ENCODE measurements around the gene DSC3. TPM values are rescaled to one million over a fixed set of nuclear protein-coding genes. Genes with fewer than 3 reads are reported as not detected.

Gene DSC3
- total and polyA plus RNA-seq, 2 experiments from 2014 or later: 0.52 to 2.1 TPM

DNA sequence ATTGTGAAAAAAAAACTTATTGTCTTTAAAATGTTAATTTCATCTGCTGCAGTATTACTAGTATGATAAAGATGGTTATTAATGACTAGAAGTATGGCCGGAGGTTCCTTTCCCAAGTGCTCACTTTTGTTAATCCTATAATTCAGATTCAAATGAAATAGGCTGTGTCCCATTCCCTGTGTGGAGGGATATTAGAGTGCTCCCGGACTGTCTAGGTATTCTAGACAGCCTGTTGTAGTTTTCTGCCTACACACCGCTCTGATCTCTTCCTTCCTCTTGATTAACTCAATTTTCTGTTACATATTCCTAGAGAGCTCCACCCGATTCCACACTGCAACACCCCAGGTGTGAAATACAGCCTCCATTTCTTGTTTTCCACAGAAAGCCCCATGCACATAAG is 15.4 kb upstream of the DSC3 start (continued):
- TF ChIP-seq, protein P1, sequence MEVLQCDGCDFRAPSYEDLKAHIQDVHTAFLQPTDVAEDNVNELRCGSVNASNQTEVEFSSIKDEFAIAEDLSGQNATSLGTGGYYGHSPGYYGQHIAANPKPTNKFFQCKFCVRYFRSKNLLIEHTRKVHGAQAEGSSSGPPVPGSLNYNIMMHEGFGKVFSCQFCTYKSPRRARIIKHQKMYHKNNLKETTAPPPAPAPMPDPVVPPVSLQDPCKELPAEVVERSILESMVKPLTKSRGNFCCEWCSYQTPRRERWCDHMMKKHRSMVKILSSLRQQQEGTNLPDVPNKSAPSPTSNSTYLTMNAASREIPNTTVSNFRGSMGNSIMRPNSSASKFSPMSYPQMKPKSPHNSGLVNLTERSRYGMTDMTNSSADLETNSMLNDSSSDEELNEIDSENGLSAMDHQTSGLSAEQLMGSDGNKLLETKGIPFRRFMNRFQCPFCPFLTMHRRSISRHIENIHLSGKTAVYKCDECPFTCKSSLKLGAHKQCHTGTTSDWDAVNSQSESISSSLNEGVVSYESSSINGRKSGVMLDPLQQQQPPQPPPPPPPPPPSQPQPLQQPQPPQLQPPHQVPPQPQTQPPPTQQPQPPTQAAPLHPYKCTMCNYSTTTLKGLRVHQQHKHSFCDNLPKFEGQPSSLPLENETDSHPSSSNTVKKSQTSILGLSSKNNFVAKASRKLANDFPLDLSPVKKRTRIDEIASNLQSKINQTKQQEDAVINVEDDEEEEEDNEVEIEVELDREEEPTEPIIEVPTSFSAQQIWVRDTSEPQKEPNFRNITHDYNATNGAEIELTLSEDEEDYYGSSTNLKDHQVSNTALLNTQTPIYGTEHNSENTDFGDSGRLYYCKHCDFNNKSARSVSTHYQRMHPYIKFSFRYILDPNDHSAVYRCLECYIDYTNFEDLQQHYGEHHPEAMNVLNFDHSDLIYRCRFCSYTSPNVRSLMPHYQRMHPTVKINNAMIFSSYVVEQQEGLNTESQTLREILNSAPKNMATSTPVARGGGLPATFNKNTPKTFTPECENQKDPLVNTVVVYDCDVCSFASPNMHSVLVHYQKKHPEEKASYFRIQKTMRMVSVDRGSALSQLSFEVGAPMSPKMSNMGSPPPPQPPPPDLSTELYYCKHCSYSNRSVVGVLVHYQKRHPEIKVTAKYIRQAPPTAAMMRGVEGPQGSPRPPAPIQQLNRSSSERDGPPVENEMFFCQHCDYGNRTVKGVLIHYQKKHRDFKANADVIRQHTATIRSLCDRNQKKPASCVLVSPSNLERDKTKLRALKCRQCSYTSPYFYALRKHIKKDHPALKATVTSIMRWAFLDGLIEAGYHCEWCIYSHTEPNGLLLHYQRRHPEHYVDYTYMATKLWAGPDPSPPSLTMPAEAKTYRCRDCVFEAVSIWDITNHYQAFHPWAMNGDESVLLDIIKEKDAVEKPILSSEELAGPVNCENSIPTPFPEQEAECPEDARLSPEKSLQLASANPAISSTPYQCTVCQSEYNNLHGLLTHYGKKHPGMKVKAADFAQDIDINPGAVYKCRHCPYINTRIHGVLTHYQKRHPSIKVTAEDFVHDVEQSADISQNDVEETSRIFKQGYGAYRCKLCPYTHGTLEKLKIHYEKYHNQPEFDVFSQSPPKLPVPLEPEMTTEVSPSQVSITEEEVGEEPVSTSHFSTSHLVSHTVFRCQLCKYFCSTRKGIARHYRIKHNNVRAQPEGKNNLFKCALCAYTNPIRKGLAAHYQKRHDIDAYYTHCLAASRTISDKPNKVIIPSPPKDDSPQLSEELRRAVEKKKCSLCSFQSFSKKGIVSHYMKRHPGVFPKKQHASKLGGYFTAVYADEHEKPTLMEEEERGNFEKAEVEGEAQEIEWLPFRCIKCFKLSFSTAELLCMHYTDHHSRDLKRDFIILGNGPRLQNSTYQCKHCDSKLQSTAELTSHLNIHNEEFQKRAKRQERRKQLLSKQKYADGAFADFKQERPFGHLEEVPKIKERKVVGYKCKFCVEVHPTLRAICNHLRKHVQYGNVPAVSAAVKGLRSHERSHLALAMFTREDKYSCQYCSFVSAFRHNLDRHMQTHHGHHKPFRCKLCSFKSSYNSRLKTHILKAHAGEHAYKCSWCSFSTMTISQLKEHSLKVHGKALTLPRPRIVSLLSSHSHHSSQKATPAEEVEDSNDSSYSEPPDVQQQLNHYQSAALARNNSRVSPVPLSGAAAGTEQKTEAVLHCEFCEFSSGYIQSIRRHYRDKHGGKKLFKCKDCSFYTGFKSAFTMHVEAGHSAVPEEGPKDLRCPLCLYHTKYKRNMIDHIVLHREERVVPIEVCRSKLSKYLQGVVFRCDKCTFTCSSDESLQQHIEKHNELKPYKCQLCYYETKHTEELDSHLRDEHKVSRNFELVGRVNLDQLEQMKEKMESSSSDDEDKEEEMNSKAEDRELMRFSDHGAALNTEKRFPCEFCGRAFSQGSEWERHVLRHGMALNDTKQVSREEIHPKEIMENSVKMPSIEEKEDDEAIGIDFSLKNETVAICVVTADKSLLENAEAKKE (CRISPR knock-in tag; IDR thresholded peaks at IDR 0.05): no peak
- no peak for TF ChIP-seq JUNB (IDR thresholded peaks at IDR 0.05; ENCODE audit: unreplicated experiment)
- TF ChIP-seq CREB1 (CRISPR knock-in tag; IDR thresholded peaks at IDR 0.05; ENCODE audit: low read depth): no peak
- no peak for TF ChIP-seq STAT1 (IDR thresholded peaks at IDR 0.05; ENCODE audit: unreplicated experiment)
- no peak for TF ChIP-seq POLR2AphosphoS5 (IDR thresholded peaks at IDR 0.05; ENCODE audit: low read depth)
- no peak for TF ChIP-seq ETS1 (IDR thresholded peaks at IDR 0.05)
- TF ChIP-seq, protein P2, sequence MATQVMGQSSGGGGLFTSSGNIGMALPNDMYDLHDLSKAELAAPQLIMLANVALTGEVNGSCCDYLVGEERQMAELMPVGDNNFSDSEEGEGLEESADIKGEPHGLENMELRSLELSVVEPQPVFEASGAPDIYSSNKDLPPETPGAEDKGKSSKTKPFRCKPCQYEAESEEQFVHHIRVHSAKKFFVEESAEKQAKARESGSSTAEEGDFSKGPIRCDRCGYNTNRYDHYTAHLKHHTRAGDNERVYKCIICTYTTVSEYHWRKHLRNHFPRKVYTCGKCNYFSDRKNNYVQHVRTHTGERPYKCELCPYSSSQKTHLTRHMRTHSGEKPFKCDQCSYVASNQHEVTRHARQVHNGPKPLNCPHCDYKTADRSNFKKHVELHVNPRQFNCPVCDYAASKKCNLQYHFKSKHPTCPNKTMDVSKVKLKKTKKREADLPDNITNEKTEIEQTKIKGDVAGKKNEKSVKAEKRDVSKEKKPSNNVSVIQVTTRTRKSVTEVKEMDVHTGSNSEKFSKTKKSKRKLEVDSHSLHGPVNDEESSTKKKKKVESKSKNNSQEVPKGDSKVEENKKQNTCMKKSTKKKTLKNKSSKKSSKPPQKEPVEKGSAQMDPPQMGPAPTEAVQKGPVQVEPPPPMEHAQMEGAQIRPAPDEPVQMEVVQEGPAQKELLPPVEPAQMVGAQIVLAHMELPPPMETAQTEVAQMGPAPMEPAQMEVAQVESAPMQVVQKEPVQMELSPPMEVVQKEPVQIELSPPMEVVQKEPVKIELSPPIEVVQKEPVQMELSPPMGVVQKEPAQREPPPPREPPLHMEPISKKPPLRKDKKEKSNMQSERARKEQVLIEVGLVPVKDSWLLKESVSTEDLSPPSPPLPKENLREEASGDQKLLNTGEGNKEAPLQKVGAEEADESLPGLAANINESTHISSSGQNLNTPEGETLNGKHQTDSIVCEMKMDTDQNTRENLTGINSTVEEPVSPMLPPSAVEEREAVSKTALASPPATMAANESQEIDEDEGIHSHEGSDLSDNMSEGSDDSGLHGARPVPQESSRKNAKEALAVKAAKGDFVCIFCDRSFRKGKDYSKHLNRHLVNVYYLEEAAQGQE (IDR thresholded peaks at IDR 0.05; ENCODE audit: unreplicated experiment): no peak

Data from GM23338 (cell line).